GM12872 (cell line): Measurements from ENCODE around the gene PDGFRA.

Experiments used
- TF ChIP-seq, protein P1 (sequence below): IDR thresholded peaks from 3 replicates; pipeline ENCODE4 v1.5.1; 2011; ENCODE audit warnings: low read depth, mild to moderate bottlenecking, low read length, moderate library complexity; ENCODE audit not compliant: insufficient read depth

The PDGFRA gene

DNA sequence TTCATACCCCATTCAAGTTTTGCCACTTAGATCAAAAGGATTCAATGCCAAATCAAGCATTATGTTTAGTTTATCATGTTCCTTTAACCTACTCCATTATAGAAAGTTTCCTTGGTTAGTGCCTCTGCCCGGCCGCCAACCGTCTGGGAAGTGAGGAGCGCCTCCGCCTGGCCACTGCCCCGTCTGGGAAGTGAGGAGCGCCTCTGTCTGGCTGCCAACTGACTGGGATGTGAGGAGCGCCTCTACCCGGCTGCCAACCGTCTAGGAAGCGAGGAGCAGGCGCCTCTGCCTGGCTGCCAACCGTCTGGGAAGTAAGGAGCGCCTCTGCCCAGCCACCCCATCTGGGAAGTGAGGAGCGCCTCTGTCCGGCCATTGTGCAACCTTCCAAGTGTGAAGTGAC is 36.3 kb upstream of the PDGFRA start:
- TF ChIP-seq, protein P1, sequence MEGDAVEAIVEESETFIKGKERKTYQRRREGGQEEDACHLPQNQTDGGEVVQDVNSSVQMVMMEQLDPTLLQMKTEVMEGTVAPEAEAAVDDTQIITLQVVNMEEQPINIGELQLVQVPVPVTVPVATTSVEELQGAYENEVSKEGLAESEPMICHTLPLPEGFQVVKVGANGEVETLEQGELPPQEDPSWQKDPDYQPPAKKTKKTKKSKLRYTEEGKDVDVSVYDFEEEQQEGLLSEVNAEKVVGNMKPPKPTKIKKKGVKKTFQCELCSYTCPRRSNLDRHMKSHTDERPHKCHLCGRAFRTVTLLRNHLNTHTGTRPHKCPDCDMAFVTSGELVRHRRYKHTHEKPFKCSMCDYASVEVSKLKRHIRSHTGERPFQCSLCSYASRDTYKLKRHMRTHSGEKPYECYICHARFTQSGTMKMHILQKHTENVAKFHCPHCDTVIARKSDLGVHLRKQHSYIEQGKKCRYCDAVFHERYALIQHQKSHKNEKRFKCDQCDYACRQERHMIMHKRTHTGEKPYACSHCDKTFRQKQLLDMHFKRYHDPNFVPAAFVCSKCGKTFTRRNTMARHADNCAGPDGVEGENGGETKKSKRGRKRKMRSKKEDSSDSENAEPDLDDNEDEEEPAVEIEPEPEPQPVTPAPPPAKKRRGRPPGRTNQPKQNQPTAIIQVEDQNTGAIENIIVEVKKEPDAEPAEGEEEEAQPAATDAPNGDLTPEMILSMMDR = no peak

DNA sequence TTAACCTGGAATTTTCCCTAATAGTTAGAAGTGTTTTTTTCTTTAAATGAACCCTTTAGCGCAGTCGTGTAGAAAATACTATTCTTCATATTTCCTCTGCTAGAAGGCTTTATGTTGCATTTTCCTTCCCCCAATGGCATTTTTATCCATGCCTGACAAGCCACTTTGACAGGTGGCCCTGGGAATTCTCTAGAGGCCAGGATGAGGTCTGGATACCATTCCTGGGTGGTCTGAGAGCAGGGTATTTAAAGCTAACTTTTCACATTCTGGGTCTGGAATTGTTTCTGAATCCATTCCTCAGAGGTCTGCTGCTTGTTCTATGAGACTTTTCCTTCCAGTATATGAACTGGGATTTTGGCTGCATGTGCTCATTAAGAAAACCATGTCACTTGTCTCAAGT is 31.2 kb upstream of the PDGFRA start:
- TF ChIP-seq, protein P1 = no peak

DNA sequence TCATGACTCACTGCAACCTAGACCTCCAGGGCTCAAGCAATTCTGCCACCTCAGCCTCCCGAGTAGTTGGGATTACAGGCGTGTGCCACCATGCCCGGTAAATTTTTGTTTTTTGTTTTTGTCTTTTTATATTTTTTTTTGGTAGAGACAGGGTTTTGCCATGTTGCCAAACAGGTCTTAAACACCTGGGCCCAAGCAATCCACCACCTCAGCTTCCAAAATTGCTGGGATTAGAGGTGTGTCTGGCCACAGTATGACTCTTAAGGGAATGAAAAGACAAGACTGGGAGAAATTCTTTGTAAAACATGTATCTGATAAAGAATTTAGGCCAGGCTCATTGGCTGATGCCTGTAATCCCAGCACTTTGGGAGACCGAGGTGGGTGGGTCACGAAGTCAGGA is 29.2 kb upstream of the PDGFRA start:
- TF ChIP-seq, protein P1 = no peak

DNA sequence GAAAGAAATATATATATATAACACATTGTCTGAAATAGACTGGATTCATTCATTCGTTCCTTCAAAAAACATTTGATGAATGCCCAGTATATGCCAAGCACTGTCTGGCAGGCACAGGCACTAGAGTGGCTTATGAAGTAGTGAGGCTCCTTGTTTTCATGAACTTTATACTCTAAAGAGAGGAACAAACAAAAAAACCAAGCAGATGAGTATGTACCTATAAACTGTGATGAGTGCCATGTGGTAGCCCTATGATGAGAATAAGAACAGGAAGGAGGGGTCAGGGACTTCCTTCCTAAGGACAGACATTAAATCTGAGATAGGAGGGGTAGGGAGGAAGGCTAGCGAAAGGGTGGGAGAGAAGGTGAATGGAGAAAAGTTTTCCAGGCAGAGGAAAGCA is 19.5 kb upstream of the PDGFRA start:
- TF ChIP-seq, protein P1 = no peak

DNA sequence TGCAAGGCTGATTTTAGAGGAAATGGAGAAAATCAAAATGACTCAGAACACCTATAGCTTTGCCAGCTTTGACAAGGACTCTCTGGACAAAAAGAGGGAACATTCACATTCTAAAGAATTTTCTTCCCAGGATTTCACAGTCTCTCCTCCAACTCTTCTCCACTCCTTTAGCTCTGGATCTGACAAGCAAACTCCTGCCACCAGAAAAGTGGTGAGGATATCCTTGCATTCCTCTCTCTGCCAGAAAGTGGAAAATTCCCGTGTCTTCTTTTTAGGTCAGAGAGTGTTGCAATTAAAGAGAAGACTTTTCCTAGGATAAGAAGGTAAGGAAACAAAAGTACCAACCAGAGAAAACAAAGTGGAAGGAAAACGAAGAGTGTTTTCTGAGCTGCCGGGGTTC is 16.1 kb upstream of the PDGFRA start:
- TF ChIP-seq, protein P1 = no peak

DNA sequence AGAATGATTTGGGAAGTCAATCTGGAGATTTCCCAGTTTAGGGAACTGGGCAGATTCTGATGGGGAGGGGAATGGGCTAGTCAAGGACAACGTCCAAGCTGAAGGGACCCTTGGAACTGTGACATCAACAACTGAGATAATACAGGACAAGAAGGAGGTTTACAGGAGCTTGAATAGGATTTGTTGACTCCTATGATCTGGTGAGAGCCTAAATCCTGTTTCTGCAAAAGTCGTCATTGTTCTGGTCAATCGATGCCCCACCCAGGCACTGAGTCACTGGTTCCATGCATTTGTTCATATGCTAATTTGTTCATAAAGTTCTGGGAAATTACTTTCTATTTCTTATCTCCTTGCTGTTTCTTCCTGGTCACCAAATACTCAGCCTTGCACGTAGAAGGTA is 15.3 kb upstream of the PDGFRA start:
- TF ChIP-seq, protein P1 = no peak

DNA sequence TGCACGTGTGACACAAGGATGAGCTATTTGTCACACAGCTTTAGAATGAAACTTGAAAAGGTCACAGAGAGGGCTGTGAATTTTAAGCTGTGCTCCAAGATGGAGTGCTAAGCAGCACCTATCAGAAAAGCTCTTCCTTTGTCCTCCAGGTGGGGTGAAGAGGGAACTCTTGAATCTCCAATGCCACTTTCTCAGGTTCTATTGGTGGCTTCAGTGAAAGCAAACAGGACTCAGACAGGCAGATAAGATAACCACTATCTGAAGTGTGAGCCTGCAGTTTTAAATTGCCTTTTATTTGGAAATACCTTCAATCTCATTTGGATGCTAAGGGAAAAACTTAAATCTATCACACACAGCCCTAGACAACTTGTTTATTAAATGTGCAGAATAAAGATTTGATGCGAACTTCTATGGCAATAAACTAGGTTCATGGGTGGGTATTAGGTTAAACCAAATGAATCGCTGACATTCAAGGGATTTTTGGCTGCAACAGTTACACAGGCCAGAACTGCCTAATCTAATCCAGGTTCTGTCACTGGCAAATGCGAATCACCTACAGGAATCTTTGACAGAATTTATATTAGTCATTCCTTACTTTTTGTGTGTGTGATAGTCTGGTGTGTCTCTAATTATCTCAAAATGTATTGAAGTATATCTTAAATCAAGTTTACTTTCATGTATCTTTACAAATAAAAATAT is 13.6 kb upstream of the PDGFRA start:
- TF ChIP-seq, protein P1 = no peak
